HCT116 (cell line): ENCODE results near the gene DEPDC7.

Experiments used
- CEBPB ChIP-seq: IDR thresholded peaks from 2 replicates; pipeline ENCODE4 v1.6.1; 2012; ENCODE audit warnings: low read depth
- EZH2 ChIP-seq: fragments of 200-600 bp; sonication (generic); IDR thresholded peaks from 2 replicates; pipeline ENCODE4 v1.6.1; 2017; ENCODE audit warnings: antibody characterized with exemption, mixed run types
- EZH2phosphoT487 ChIP-seq: fragments of 200-600 bp; IDR thresholded peaks from 2 replicates; pipeline ENCODE4 v1.6.1; 2018; ENCODE audit warnings: antibody characterized with exemption, borderline replicate concordance
- POLR2A ChIP-seq: IDR thresholded peaks from 2 replicates; pipeline ENCODE4 v1.7.0; 2011; ENCODE audit warnings: borderline replicate concordance; ENCODE audit not compliant: insufficient read depth, insufficient read length; ENCODE audit errors: extremely low read depth
- POLR2AphosphoS5 ChIP-seq: IDR thresholded peaks from 2 replicates; pipeline ENCODE4 v1.6.1; 2011; ENCODE audit warnings: mild to moderate bottlenecking, low read depth, low read length, moderate library complexity
- RAD21 ChIP-seq: IDR thresholded peaks from 2 replicates; pipeline ENCODE4 v1.6.1; 2012; ENCODE audit warnings: low read depth, mild to moderate bottlenecking
- TCF7L2 ChIP-seq: IDR thresholded peaks from 2 replicates; pipeline ENCODE4 v1.7.0; 2011; ENCODE audit warnings: borderline replicate concordance, inconsistent platforms; ENCODE audit not compliant: insufficient read depth, insufficient read length; ENCODE audit errors: extremely low read depth
- YY1 ChIP-seq: IDR thresholded peaks from 2 replicates; pipeline ENCODE4 v1.6.1; 2011; ENCODE audit warnings: low read length, low read depth, moderate library complexity, mild to moderate bottlenecking; ENCODE audit not compliant: insufficient replicate concordance; ENCODE audit errors: extremely low read depth
- ZNF274 ChIP-seq: fragments of 200-500 bp; sonication (Bioruptor generic); IDR thresholded peaks from 2 replicates; pipeline ENCODE4 v1.6.1; 2014; ENCODE audit warnings: mild to moderate bottlenecking, low read depth, low read length, inconsistent platforms
- TF ChIP-seq, protein P1 (sequence below), 3 experiments: fragments of 200-600 bp in 1 of 3; sonication (generic) in 1 of 3; IDR thresholded peaks in 2 of 3; conservative IDR thresholded peaks in 1 of 3; 2 replicates each; pipeline ENCODE4 v1.5.1; 2012 to 2017; ENCODE audit warnings: low read depth in 2 of 3, low read length in 2 of 3, antibody characterized with exemption in 1 of 3, borderline replicate concordance in 1 of 3, control low read depth in 1 of 3, mild to moderate bottlenecking in 1 of 3, mixed read lengths in 1 of 3, mixed run types in 1 of 3, moderate library complexity in 1 of 3; ENCODE audit not compliant: insufficient read depth in 1 of 3
- TF ChIP-seq, protein P2 (sequence below): IDR thresholded peaks from 2 replicates; pipeline ENCODE4 v1.6.1; 2011; ENCODE audit warnings: mild to moderate bottlenecking, low read length, moderate library complexity; ENCODE audit not compliant: insufficient replicate concordance; ENCODE audit errors: extremely low read depth

DNA sequence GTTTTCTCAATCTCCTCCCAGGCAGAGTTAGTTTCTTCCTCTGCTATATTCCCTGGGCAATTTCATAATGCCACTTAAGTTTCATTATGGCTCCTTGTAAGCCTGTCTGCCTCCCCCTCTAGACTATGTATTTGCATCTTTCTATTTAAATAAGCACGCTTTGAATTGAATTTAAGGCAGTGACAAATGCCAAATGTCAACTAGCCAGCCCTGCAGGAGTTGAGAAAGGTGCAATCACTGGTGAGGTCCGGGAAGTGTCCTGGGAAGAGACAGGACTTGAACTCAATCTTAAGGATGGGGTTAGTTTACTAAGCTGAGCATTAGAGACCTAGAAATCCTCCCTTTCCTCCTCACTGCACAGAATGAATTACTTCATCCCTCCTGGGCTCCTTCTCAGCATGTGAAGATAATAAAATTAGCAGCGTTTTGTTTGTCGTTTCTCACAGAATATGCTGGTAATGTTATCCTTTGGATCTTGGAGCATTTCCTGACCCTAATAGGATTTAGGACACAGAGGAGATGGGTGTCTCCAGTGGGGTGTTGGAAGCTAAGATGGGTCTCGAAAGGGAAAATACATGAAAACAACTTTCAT, 25.3 kb downstream of the DEPDC7 start:
- TF ChIP-seq EZH2phosphoT487 = no peak
- TF ChIP-seq, protein P1, sequence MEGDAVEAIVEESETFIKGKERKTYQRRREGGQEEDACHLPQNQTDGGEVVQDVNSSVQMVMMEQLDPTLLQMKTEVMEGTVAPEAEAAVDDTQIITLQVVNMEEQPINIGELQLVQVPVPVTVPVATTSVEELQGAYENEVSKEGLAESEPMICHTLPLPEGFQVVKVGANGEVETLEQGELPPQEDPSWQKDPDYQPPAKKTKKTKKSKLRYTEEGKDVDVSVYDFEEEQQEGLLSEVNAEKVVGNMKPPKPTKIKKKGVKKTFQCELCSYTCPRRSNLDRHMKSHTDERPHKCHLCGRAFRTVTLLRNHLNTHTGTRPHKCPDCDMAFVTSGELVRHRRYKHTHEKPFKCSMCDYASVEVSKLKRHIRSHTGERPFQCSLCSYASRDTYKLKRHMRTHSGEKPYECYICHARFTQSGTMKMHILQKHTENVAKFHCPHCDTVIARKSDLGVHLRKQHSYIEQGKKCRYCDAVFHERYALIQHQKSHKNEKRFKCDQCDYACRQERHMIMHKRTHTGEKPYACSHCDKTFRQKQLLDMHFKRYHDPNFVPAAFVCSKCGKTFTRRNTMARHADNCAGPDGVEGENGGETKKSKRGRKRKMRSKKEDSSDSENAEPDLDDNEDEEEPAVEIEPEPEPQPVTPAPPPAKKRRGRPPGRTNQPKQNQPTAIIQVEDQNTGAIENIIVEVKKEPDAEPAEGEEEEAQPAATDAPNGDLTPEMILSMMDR (IDR thresholded peaks at IDR 0.05 in 2 of 3, conservative IDR thresholded peaks at IDR 0.05 in 1 of 3; ENCODE audit: borderline replicate concordance in 1 of 3, insufficient read depth in 1 of 3, low read depth in 2 of 3, low read length in 2 of 3) = no peak
- TF ChIP-seq POLR2A = no peak
- no peak for TF ChIP-seq RAD21
- no peak for TF ChIP-seq POLR2AphosphoS5
- TF ChIP-seq, protein P2, sequence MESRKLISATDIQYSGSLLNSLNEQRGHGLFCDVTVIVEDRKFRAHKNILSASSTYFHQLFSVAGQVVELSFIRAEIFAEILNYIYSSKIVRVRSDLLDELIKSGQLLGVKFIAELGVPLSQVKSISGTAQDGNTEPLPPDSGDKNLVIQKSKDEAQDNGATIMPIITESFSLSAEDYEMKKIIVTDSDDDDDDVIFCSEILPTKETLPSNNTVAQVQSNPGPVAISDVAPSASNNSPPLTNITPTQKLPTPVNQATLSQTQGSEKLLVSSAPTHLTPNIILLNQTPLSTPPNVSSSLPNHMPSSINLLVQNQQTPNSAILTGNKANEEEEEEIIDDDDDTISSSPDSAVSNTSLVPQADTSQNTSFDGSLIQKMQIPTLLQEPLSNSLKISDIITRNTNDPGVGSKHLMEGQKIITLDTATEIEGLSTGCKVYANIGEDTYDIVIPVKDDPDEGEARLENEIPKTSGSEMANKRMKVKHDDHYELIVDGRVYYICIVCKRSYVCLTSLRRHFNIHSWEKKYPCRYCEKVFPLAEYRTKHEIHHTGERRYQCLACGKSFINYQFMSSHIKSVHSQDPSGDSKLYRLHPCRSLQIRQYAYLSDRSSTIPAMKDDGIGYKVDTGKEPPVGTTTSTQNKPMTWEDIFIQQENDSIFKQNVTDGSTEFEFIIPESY = no peak
- TF ChIP-seq EZH2 = no peak
- TF ChIP-seq YY1 = no peak
- TF ChIP-seq TCF7L2 = no peak
- no peak for TF ChIP-seq ZNF274
- no peak for TF ChIP-seq CEBPB
